ENCODE measurements around the gene TNNT3. TPM values are rescaled to one million over a fixed set of nuclear protein-coding genes. Genes with fewer than 3 reads are reported as not detected.

Gene TNNT3
- total RNA-seq, 1 donor from 2014 or later, result not detected

GRCh38 chr11:1947592-1948237, 28.2 kb downstream of the TNNT3 start:
- TF ChIP-seq CTCF (IDR thresholded peaks at IDR 0.05; ENCODE audit: unreplicated experiment), result no peak
- Mint-ChIP-seq H3K9me3 (ENCODE audit: unreplicated experiment) (no peaks in the 10 kb centered on the region), H3K36me3 (ENCODE audit: low read depth, unreplicated experiment) (no peaks in the 10 kb centered on the region), H3K27me3 (ENCODE audit: unreplicated experiment) (peaks cover 5% of the 10 kb centered on the region), H3K4me1 (ENCODE audit: unreplicated experiment) (no peaks in the 10 kb centered on the region), H3K4me3 (ENCODE audit: unreplicated experiment) (no peak overlapping the region), H3K27ac (ENCODE audit: unreplicated experiment) (no peak overlapping the region)
- no peak for DNase-seq (ENCODE audit: low spot score)

- H3K4me1 Mint-ChIP-seq (ENCODE audit: unreplicated experiment), result no peaks in the 10 kb centered on the region
- DNase-seq (ENCODE audit: low spot score), result no peak
- no peaks in the 10 kb centered on the region for H3K36me3 Mint-ChIP-seq (ENCODE audit: low read depth, unreplicated experiment)
- no peaks in the 10 kb centered on the region for H3K9me3 Mint-ChIP-seq (ENCODE audit: unreplicated experiment)
- H3K27me3 Mint-ChIP-seq (ENCODE audit: unreplicated experiment), result peaks cover 5% of the 10 kb centered on the region
- H3K4me3 Mint-ChIP-seq (ENCODE audit: unreplicated experiment), result no peak overlapping the region
- no peak overlapping the region for H3K27ac Mint-ChIP-seq (ENCODE audit: unreplicated experiment)
- no peak for TF ChIP-seq CTCF (IDR thresholded peaks at IDR 0.05; ENCODE audit: unreplicated experiment)
Observed at GRCh38 chr11:1948389-1948788, 28.9 kb downstream of the TNNT3 start.

- TF ChIP-seq CTCF (IDR thresholded peaks at IDR 0.05; ENCODE audit: unreplicated experiment), result no peak
- H3K27me3 Mint-ChIP-seq (ENCODE audit: unreplicated experiment), result peaks cover under 1% of the 10 kb centered on the region
- H3K4me3 Mint-ChIP-seq (ENCODE audit: unreplicated experiment), result no peak overlapping the region
- DNase-seq (ENCODE audit: low spot score), result no peak
- no peaks in the 10 kb centered on the region for H3K9me3 Mint-ChIP-seq (ENCODE audit: unreplicated experiment)
- no peaks in the 10 kb centered on the region for H3K36me3 Mint-ChIP-seq (ENCODE audit: low read depth, unreplicated experiment)
- no peaks in the 10 kb centered on the region for H3K4me1 Mint-ChIP-seq (ENCODE audit: unreplicated experiment)
- no peak overlapping the region for H3K27ac Mint-ChIP-seq (ENCODE audit: unreplicated experiment)
Observed at GRCh38 chr11:1949302-1949701, 29.8 kb downstream of the TNNT3 start.

GRCh38 chr11:1949922-1950321, 30.4 kb downstream of the TNNT3 start:
- TF ChIP-seq CTCF (IDR thresholded peaks at IDR 0.05; ENCODE audit: unreplicated experiment), result no peak

GRCh38 chr11:1952806-1953482, 33.4 kb downstream of the TNNT3 start:
- Mint-ChIP-seq H3K36me3 (ENCODE audit: low read depth, unreplicated experiment) (no peaks in the 10 kb centered on the region), H3K27ac (ENCODE audit: unreplicated experiment) (no peak overlapping the region), H3K9me3 (ENCODE audit: unreplicated experiment) (no peaks in the 10 kb centered on the region), H3K27me3 (ENCODE audit: unreplicated experiment) (no peaks in the 10 kb centered on the region), H3K4me3 (ENCODE audit: unreplicated experiment) (no peak overlapping the region), H3K4me1 (ENCODE audit: unreplicated experiment) (no peaks in the 10 kb centered on the region)
- no peak for DNase-seq (ENCODE audit: low spot score)
- TF ChIP-seq CTCF (IDR thresholded peaks at IDR 0.05; ENCODE audit: unreplicated experiment), result no peak

More at GRCh38 chr11:1949922-1950321, 30.4 kb downstream of the TNNT3 start:
- Mint-ChIP-seq H3K9me3 (ENCODE audit: unreplicated experiment) (no peaks in the 10 kb centered on the region), H3K27ac (ENCODE audit: unreplicated experiment) (no peak overlapping the region), H3K4me1 (ENCODE audit: unreplicated experiment) (no peaks in the 10 kb centered on the region), H3K27me3 (ENCODE audit: unreplicated experiment) (no peaks in the 10 kb centered on the region), H3K36me3 (ENCODE audit: low read depth, unreplicated experiment) (no peaks in the 10 kb centered on the region), H3K4me3 (ENCODE audit: unreplicated experiment) (no peak overlapping the region)
- no peak for DNase-seq (ENCODE audit: low spot score)

All from endothelial cell (in vitro differentiated cells).